CD4-positive, alpha-beta T cell treated with Interleukin-1 beta for 1 hour (primary cell): Measurements from ENCODE around the gene CHORDC1.
A peak's percentile ranks its signal among the peaks of the same experiment; 100 is the strongest.
"Not testable (repeated sequence)": the region's sequence is repeated elsewhere in the genome, so short reads cannot be mapped to it uniquely, and the experiment has no call there.

Experiments
- DNase-seq, 2 donors: peaks; one replicate each; pipeline ENCODE4 v3.0.0-alpha.2; 2020 to 2022

CHORDC1 gene

DNA sequence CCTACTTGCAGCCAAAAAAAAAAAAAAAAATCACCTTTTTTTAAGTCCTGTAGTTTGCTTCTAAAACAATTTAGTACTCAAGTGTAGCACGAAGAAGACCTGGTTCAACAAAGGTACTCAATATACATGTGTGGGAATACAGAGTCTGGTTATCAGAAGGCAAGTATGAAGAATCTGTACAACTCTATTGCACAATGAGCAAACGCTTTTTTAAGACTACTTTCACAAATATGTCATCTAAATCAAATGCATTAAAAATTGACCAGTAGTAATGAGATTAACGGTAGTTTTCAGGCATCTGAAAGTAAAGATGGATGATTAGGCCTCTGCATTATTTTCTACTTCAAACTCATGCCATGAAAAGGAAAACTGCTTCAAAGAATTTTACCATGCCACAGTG is 9.5 kb downstream of the CHORDC1 start:
- DNase-seq: no peak

DNA sequence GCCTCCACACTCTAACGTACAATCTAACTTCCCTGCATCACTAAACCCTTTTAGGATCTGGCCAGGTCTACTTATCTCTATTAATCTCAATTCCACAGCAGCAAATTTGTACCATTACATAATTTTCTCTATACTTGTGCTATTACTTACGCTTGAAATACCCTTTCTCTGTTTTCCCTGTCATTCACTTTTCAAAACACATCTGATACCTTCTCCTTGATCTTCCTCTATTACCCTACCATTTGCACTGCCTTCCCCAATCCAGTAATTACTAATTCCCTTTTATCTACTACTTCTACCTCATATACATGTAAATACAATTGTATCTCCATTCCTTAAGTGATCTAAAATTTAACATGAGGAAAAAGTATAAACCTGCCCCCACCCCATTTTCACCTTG is 14.0 kb downstream of the CHORDC1 start:
- no peak for DNase-seq

DNA sequence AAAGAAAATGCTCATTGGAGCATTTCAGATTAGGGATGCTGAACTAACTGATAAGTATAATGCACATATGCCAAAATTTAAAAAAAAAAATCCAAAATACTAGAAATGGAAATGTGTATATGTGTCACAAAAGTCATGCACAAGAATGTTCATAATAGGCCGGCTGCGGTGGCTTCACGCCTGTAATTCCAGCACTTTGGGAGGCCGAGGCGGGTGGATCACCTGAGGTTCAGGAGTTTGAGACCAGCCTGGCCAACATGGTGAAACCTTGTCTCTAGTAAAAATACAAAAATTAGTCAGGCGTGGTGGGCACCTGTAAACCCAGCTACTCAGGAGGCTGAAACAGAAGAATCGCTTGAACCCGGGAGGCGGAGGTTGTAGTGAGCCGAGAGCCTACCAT is 14.9 kb downstream of the CHORDC1 start:
- DNase-seq: not testable (repeated sequence)

DNA sequence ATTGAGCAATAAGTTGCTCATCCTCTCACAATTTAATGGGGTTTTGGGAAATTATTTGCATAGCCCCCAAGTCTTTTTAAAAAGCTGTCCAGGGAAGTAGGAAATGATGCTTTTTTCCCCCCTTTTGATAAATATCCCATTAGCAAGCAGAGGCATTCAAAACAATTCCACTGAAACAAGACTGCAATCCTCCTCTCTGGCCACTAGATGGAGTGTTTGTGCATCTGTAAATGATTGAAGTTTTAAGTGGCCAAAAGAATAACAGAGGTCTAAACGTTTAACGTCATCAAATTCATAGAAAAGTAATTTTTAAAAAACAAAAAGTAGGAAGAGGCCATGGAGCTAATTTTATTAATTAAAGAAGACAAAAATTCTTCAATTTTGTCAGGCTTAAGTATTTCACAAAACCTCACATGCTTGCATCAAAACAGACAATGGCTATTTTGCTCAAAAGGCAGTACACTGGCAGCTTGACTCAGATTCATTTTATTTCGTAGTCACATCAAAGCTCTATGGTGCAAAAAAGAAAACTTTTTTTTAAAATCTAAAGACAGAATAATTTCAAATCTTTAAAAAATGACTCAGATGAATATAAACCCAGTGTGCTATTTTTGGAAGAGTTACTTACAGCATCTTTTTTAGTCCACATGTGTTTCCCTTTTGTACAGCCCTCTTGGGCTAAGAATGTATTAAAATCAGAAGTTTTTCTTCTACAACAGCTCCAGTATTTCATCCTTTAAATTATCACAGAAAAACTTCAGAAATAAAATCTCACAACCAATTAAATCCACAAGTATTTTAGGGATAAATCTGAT is 17.8 kb downstream of the CHORDC1 start:
- peak; percentile 10 to 62 for DNase-seq

DNA sequence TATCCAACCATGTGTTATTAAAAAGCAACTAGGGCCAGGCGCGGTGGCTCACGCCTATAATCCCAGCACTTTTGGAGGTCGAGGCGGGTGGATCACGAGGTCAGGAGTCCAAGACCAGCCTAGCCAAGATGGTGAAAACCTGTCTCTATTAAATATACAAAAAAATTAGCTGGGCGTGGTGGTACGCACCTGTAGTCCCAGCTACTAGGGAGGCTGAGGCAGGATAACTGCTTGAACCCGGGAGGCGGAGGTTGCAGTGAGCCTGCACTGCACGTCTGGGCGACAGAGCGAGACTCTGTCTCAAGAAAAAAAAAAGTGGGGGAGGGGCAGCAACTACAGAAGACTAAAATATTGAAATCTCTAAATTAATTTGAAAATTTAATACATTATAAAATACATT is 18.4 kb downstream of the CHORDC1 start:
- no peak for DNase-seq

DNA sequence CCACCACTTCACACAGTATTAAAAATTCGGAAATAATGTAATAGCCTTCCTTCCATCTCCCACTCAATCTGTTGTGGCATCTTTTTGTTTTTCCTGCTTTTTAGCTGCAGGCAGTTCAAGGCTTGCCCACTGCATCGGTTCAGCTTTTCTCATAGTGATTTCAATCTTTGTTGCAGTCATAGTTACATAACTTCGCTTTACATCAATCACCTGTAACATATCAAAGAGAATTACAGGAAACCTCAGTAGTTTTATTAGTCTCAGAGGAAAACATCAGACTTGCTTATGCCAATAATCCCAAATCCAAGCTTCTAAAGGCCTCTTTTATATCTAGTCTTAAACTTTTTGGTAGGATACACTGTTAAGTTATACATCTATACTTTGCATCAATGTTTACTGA is 20.5 kb downstream of the CHORDC1 start:
- no peak for DNase-seq

DNA sequence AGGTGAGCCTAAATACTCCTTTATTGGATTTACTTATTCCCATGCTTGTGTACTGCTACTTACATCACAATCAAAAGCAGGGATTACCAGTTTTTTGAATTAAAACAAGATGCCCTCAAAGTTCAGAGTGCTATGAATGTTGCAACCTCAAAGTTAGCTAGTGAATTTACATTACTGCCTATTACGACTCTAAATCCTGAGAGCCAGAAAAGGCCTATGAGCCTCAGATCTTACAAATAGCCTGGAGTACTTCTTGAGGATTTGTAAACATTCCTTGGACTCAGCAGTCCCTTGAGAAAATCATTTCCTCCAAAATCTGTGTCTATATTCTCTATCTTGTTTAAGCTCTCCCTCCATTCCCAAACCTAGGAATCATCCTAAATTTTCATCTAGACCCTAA is 25.5 kb downstream of the CHORDC1 start:
- no peak for DNase-seq

DNA sequence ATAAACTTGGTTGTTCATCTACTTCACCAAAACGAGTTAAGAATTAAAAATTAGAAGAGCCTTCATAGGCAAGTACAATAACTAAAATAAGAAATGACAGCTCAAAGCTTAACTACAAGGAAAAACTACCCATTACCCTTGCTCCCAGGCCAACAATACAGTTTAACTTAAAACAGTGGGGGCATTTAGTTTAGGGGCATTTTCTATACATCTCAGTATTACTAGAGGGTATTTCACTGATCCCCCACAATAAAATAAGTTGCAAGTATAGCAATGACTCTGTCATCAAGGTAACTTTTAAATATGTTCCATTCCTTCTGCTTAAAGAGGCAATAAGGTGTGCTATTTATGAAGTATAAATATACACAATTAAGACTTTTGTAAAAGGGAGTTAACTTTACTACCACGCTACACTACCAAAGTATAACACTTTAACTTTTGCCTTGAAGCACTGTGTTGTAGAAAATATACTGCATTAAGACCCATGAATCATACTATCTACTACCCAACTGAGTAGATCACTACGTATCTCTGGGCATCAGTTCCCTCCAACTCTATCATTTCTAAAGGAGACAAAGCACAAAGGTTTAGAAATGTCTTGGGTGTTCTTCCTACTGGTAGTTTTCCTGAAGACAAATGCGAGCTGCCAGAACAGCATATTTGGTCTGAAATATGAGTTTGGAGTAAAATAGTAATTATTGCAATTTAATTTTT is 29.8 kb downstream of the CHORDC1 start:
- no peak for DNase-seq

DNA sequence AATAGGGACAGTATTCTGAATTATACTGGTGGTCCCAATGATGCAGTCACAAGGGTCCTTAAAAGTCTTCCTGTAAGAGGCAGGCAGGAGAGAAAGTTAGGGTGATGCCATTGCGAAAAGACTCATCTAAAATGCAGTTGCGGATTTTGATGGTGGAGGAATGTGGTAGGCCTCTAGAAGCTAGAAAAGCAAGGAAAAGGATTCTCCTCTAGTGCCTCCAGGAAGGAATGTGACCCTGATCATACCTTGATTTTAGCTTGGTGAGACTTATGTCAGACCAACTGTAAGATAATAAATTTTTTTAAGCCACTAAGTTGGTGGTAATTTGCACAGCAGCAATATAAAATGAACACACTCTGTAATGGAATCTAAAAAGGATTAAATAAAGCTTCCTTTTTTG is 33.8 kb downstream of the CHORDC1 start:
- DNase-seq: no peak

DNA sequence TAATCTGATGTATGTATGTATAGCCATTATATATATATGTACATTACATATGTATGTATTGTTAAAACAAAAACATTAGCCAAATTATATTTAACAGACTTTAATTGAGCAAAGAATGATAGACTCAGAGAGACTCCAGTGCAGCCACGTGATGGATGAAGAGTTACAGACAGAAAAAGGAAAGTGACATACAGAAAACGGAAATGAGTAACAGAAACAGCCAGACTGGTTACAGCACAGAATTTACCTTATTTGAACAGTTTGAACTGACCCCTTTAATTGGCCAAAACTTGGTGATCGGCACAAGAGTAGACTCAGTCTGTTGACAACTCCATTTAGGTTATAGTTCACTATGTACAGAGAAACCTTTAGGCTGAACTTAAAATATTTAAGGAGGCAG is 35.0 kb downstream of the CHORDC1 start:
- no peak for DNase-seq

DNA sequence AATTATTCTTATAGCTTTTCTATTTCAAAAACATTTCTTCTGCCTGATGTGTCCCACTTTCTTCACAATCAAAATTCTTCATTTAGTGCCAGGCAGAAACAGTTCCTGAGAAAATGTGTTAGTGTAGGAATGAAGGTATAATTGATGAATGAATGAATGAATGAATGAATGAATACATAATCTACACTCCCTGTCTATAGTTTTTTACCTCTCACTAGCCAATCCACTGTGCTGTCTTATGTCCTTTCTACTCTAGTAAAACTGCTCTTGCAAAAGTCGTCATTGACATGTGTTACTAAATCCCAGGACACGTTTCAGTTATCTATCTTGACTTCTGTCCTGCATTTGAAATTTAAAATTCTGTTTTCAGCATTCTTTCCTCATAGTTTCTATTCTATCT is 42.9 kb downstream of the CHORDC1 start:
- DNase-seq: no peak

DNA sequence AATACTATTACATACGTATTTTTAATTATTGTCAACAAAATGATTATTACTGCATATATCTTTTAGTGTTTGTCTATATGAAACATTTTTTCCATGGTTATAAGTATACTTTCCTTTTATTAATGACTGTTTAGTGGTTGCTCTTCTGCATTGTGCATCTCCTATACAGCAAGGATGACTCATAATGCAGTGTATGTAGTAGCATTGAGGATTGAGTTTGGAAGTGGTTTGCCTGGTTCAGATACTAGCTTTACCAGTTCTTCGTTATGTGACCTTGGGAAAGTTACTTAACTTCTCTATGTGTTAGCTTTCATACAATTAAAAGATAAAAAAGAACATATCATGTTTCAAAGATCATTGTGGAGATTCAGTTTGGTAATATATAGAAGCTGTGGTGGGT is 44.1 kb downstream of the CHORDC1 start:
- DNase-seq: no peak

DNA sequence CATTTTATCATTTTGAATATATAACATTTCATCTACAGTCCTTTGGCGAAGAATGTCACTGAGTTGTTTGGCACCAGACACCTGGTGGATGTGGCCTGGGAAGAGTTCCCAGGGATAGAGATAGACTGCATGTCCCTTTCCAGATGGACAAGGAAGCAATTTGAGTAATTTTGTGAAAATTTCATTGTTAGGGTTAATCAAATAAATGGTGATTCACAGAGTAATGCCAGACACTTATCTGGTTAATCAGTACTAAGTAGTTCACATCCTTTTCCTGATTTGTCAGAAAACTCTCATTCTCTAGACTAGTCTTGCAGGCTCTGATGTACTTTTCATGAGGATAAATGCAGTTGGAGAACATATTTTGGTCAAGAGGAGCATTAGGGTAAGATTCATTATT is 46.8 kb downstream of the CHORDC1 start:
- DNase-seq: no peak

DNA sequence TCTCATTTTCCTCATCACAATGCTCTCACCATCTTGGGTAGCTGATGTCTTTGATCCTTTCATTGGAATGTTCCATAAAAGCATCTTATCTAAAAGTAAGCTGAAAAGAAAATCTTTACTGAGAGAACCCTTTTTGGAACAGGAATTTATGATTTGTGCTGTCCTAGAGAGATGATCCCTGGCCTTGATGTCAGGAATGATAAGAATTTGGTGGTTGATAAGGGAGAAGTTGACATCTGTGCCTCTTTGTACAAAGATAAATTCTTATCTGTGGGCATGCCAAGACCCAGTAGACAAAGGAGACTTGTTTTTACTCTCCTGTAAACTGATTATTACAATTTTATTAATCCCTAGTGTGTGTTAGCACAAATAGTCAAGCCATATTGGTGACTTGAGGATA is 51.5 kb downstream of the CHORDC1 start:
- no peak for DNase-seq

DNA sequence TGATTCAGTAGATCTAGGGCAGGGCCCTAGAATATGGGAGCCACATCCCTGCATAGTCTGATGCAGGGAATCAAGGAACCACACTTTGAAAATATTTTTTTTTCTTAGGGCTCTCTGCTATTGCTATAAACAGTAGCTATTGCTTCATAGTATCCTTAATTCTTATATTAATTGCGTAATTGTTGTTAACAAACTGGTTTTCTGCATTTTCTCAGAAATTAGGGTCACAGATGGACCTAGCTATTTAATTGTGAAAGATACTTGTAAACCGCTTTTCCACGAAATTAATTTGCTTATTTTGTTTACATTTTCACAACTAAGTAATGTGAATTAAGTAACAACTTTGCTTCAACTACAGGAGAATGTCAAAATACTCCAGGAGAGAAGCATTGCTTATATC is 54.3 kb downstream of the CHORDC1 start:
- DNase-seq: no peak

DNA sequence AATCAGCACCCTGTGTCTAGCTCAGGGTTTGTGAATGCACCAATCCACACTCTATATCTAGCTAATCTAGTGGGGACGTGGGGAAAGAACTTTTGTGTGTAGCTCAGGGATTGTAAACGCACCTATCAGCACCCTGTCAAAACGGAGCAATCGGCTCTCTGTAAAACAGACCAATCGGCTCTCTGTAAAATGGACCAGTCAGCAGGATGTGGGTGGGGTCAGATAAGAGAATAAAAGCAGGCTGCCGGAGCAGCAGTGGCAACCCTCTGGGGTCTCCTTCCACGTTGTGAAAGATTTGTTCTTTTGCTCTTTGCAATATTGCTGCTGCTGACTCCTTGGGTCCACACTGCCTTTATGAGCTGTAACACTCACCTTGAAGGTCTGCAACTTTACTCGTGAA is 55.1 kb downstream of the CHORDC1 start:
- DNase-seq: not testable (repeated sequence)

DNA sequence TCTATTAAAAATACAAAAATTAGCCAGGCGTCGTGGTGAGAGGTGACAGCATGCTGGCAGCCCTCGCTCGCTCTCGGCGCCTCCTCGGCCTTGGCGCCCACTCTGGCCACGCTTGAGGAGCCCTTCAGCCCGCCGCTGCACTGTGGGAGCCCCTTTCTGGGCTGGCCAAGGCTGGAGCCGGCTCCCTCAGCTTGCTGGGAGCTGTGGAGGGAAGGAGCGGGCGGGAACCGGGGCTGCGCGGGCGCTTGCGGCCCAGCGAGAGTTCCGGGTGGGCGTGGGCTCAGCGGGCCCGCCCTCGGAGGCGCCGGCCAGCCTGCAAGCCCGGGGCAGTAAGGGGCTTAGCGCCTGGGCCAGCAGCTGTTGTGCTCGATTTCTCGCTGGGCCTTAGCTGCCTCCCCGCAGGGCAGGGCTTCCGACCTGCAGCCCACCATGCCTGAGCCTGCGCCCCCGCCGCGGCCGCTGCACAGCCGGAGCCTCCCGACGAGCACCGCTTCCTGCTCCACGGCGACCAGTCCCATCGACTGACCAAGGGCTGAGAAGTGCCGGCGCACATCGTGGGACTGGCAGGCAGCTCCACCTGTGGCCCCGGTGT is 55.8 kb downstream of the CHORDC1 start:
- DNase-seq: not testable (repeated sequence)
